Loucy (cell line): ENCODE measurements around the gene LONP2.

Experiments
- CTCF ChIP-seq: fragments of 200-600 bp; sonication (generic); conservative IDR thresholded peaks from 2 replicates; pipeline ENCODE4 v1.5.1; 2014; ENCODE audit warnings: mild to moderate bottlenecking, antibody characterized with exemption, low read length
- EZH2phosphoT487 ChIP-seq: fragments of 200-600 bp; IDR thresholded peaks from 2 replicates; pipeline ENCODE4 v1.6.1; 2018; ENCODE audit warnings: antibody characterized with exemption, mild to moderate bottlenecking, moderate library complexity, borderline replicate concordance

DNA sequence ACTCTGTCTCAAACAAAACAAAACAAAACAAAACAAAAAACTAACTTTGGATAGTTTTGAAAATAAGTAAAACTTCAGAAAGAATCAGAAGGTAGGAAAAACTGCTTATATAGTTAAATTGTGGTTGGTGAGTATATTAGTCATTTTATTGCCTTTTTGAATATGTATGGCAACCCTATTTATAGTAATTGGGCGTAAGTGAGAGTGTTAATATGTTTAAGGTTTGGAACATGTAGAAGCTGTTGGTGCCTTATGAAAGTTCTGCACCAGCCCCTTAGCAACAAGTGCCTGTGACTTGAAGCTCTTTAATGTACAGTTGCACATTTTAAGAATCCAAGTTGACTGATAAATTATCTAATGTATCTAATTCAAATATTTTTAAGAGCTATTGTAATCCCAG, 50.6 kb downstream of the LONP2 start:
- TF ChIP-seq CTCF (no peak), EZH2phosphoT487 (no peak)
